Transverse colon (tissue), 4 donors: ENCODE data around the gene THSD4.

Experiments used
- POLR2A ChIP-seq: fragments of 450-650 bp; IDR thresholded peaks from one replicate; pipeline ENCODE4 v1.6.1; 2016; ENCODE audit warnings: antibody characterized with exemption, mild to moderate bottlenecking, moderate library complexity
- POLR2AphosphoS5 ChIP-seq, 3 donors: sonication (generic); formaldehyde crosslinking; IDR thresholded peaks; one replicate each; pipeline ENCODE4 v1.6.1; 2016; ENCODE audit warnings: antibody characterized with exemption in 3 of 3
- TF ChIP-seq, protein P1 (sequence below), 5 experiments: fragments of 200-600 bp in 3 of 5; fragments of 450-650 bp in 2 of 5; sonication (generic) in 3 of 5; IDR thresholded peaks; 1 replicate in 2 of 5; 2 replicates in 3 of 5; pipeline ENCODE4 v1.5.1; 2016 to 2017; ENCODE audit warnings: antibody characterized with exemption in 5 of 5, inconsistent platforms in 3 of 5, mild to moderate bottlenecking in 2 of 5, moderate library complexity in 1 of 5

DNA sequence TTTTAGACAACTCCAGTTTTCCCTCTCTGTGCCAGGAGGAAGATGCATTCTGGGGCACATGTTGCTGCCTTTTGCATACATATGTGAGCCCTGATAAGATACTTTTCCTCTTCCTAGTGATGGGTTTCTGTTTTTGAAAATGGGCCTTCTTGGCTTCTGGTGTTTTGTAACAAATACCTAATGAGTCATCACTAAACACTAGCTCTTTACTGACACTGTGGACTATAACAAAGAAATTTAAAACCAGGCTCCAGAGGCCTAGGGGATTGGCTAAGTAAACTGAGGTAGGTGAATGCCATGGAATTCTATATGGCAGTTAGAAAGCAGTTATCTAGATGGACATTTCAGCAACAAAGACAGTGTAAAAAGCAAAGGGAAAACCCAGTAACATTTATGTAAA, 601.7 kb downstream of the THSD4 start:
- TF ChIP-seq, protein P1, sequence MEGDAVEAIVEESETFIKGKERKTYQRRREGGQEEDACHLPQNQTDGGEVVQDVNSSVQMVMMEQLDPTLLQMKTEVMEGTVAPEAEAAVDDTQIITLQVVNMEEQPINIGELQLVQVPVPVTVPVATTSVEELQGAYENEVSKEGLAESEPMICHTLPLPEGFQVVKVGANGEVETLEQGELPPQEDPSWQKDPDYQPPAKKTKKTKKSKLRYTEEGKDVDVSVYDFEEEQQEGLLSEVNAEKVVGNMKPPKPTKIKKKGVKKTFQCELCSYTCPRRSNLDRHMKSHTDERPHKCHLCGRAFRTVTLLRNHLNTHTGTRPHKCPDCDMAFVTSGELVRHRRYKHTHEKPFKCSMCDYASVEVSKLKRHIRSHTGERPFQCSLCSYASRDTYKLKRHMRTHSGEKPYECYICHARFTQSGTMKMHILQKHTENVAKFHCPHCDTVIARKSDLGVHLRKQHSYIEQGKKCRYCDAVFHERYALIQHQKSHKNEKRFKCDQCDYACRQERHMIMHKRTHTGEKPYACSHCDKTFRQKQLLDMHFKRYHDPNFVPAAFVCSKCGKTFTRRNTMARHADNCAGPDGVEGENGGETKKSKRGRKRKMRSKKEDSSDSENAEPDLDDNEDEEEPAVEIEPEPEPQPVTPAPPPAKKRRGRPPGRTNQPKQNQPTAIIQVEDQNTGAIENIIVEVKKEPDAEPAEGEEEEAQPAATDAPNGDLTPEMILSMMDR (IDR thresholded peaks at IDR 0.05), result no peak
- TF ChIP-seq POLR2AphosphoS5 (IDR thresholded peaks at IDR 0.05) (no peak), POLR2A (no peak)
